GM12891 (cell line): Measurements from ENCODE around the gene DSTYK.

ENCODE experiments used
- POLR2A ChIP-seq: IDR thresholded peaks from 2 replicates; pipeline ENCODE4 v1.6.1; 2011; ENCODE audit warnings: low read depth, low read length, control low read depth
- POLR2AphosphoS5 ChIP-seq: IDR thresholded peaks from 2 replicates; pipeline ENCODE4 v1.6.1; 2011; ENCODE audit warnings: low read depth, low read length, control low read depth

GRCh38 chr1:205127646-205128045 is 83.9 kb downstream of the DSTYK start:
- TF ChIP-seq POLR2AphosphoS5 (no peak), POLR2A (no peak)
